ENCODE data around the gene ITPK1.

The ITPK1 gene

DNA sequence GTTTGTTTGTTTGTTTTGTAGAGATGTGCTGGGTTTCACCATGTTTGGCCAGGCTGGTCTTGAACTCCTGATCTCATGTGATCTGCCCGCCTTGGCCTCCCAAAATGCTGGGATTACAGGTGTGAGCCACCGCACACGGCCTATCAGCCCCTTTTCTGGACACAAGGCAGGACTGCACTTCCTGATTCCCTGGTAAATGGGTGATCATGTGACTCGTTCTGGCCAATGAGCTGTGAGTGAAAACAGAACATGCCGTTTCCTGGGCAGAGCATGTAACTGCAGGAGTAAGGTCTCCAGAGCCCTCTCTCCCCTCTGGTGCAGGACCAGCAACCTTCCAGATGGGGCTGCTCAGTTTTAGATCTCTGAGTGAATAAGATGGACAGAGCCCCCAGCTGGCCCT is 92.7 kb downstream of the ITPK1 start:
- DNase-seq = peak in 1 of 2 donors; percentile 15

DNA sequence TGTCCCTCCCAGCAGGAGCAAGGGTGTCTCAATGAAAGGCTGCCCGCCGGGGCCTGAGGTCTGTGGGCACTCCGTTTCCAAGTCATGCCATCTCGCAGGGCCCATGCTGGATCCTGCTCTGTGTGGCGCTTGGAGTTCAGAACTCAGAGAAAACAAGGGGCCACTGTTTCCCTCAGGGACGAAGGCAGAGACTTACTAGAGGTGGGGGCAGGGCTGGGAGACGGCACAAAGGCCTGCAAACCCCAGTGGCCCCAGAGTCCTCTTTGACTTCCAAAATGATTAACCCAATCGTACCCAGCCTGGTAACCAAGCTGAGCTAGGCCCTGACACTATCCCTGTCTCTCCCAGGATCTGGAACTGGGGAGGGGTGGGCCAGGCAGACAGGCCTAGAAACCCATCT is 95.8 kb downstream of the ITPK1 start:
- peak; percentile 77 to 86 for DNase-seq

DNA sequence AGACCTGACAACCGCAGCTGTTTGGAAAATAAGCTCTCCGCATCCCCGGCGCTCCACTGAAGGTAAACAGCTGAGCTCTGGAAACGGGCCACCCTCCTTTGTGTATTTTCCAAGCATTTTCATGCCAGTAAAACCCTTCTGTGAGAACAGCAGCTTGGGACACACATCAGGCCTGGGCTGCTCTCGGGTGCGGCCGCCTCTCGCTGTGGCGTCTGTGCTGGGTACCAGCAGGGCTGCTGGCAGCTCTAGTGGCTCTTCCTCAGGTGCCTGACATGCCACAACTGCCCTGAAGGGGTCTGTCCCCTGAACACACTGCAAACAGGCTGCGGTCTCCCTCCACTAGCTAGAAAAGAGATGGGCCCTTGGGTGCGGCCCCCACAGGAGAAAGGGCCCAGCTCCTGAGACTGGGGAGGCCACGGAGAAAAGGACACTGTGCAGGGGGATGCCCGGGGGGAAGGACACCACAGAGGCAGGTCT is 96.3 kb downstream of the ITPK1 start:
- peak in 1 of 2 donors; percentile 42 for DNase-seq

DNA sequence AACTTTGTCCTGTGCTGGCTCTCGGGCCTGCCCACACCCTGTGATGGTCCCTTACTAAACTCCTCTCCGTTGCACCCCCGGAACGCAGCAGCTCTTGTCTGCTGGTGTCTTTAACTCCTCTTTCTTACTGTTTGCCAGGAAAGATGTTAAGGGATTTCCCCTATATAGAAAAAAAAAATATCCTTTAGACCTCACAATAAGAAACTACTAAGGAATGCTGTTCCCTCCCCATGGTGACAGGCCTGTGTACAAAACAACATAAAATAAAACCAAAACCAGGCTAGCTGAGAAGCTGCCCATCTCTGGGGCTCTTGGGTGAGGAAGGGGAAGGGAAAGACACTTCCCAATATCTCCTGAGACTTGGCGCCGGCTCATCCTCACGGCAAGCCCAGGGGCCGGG is 97.4 kb downstream of the ITPK1 start:
- no peak for DNase-seq

DNA sequence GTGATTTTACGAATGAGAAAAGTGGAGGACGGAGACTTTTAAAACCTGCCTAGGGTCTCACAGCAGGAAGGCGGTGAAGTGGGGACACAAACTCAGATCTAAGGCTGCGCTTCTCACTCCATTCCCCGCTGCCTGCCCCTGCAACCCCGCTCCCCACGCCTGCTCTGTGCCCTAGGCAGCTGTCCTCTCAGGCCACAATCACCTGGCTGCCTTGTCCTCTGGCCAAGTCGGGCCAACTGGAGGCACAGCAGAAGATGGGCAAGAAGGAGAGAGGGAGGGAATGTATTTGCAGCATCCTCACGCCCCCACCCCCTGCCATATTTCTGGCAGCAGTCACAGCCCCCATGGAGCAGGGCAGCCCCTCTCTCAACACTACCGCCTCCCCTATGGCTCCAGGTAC is 97.8 kb downstream of the ITPK1 start:
- no peak for DNase-seq

DNA sequence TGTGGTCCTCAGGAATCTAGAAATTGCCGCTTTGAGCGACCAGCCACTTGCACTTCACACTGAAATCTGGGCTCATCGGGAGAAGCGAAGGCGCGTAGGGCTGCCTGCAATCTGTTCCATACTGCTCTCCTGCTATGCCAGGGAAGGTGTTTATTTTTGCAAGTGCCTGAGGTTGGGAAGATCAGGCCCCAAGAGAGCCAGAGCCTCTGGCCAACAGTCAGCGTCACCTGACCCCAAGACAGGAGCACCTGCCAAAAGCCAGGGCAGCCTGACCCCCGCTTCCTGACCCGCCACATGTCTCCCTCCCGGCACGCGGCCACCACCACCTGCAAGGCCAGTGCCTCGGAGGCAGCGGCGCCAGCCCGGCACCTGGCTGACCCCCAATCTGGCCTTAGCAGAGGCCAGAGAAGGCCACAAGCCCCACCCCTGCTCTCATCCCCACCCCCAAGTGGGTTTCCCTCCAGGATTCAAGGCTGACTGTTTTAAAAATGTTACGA is 98.4 kb downstream of the ITPK1 start:
- DNase-seq = peak; percentile 15 to 18

DNA sequence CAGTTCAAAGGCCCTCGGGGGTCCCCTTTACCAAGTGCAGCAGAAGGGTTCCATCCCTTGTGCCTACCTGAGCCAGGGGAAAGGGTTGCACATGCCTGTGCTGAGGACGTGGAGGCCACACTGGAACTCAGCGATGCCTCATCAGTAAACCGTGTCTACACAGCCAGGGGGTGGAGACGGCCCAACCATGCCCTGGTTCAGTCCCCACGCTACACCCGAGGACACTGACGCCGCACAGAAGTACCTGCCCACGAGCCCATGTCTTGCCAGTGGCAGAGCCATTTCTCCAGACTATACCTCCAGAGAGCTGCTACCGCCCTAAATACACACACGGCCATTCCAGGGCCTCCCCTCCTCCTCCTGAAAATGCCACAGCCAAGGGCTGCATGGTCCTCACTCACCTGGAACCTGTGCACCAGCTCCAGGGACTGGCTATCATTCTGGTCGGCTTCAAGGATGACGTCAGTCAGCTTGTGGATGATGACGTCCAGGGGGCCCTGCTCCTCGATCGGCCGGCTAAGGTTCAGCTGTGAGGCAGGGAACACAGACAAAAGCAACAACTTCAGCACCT is 99.4 kb downstream of the ITPK1 start:
- DNase-seq = no peak

DNA sequence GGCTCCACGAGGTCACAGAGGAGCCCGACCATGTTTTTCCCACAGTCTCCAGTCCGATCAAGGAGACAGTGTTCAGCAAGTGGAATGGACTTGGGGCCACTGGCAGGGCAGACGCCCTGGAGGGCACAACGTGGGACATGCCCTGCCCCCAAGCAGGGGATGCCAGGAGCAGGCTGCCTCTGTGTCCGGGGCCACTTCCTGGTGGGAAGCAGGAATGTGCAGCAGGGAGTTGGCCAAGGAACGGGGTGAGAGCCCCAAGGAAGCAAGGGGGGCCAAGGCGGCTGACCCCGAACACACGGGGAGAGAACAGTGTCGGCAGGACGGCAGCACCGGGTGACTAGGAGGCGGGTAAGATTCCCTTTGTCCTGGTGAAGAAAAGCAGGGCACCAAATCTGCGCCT is 100.2 kb downstream of the ITPK1 start:
- DNase-seq = no peak

DNA sequence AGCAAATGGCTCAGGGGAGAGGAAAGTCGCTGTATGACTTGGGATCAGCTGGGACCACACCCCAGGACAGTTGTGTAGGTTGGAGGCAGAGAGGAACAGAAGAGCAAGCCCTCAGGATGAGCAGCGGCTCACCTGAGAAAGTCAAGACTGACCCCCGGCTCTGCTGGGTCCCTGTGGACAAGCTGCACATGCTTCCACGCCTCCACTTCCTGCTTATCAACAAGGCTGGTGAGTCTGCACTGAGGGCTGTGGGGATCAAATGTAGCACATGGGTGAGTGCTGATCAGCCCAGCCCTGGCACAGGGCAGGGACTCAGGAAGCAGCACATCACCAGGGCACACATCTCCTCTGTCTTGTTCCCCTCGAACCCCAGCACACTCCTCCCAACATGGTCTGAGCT is 100.7 kb downstream of the ITPK1 start:
- DNase-seq = no peak

DNA sequence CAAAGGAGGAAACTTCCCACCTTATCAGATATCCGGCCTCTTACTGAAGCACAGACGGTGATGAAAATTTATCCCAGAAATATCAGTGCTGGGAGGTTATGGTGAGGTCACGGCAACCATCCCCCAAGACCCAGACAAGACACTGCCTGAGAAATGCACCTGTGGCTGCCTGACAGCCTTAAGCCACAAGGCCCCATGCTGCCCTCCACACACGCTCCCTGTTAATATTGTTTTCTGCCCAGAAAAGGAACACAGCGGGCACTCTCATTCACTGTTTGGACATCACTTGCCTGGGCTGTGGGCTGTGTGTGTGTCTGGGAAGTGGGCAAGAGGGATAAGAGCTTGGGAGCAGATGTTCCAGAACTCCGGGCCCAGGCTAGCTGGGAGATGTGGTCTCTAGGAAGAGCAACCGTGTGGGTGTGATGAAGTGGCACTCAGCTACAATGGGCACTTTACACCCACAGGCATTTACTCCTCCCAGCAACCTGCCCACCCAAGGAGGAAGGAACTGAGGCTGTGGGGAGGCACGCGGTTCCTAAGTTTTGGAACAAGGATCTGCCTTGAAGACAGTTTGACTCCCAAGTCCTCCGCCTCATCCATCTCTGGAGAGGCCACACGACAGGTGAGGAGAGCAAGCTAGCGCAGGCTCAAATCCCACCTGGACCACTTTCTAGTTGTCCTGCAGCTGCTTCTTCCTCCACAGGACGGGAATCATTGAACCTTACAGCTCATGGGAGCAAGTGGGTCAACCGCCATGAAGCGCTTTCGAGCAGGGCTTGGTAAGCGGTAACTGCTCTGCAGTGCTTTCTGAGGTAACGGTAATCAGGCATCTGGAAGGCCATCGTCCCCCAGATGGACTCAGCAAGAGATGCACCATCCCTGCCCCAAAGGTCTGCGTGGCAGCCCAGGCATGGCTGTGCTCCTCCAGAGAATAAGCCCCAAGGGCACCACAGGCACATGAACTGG is 101.4 kb downstream of the ITPK1 start:
- DNase-seq = no peak

DNA sequence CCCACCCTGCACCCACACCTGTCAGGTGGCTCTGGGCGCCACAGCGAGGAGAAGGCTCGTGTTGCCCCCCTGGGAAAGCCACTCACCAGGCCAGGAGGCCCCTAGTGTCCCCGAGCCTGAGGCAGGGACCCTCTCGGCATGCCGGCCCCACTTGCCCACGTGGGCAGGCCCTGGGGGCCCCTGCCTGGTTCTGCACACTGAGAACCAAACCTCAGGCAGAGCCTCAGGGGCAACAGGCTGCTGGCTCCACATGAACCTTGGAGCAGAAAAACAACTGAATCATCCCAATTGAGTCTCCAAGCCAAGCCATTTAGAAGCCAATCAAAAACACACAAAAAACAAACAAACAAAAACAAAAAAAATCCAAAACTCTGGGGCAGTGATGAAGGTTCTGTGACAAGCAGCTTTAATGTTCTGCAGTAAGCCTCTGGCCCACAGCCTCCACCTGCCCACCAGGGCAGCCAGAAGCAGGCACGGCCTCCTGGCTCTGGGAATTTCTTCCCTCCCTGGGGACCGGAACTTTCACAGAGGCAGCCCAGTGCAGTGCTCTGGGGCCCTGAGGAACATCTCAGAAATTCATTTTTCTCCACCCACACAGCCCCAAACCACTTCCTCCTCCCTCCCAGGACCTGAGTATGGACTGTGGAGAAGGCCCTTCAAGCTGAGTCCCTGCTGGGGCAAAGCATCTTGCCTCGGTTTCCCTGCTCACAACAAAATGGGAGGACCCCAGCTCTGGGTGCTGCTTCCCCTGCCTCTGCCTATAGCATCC is 102.6 kb downstream of the ITPK1 start:
- DNase-seq = no peak

DNA sequence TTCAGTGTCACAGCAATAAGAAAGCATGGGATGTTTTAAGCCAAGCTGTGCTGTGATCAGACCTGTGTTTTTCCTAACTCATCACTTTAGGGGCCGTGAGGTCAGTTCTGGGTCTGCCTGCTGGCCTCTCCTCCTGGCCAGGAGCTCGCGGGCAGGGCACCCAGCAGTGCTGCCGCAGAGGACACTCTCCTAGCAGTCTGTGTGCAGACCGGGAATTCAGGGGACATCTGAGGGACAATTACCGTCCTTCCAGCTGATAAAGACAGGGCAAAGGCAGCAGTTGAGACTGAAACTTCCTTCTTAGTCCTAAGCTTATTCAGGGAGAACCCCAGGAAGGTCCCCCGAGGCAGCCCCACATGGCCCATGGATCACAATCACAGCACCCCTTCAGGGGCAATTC is 103.2 kb downstream of the ITPK1 start:
- no peak for DNase-seq

DNA sequence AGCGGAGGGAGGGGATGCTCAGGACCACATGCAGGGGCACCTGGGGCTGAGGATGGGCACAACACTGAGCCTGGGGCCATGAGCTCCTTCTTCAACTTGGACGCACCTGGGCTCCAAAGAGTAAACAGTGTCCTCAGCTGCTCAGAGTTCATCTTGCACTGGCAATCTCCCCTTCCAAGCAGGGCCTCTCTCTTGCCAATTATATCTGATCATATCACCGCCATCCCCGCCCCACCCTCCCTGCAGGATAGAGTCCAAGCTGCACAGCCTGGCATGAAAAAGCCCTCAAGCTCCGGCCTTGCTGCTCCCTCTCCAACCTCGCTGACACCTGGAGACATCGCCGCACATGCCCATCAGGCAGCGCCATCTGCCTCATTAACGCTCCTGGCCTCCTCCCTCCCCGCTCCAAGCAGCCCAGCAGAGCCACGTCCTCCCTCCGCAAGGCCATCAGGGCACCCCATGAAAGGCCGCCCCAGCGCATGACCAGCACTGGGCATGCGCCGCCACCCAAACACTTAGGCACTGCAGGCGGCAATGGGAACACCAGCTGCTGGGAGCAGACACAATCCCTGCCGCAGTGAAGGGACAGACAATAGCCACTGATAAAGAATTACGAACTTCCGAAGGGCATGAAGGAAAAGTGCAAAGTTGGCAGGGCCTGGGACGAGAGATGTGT is 103.9 kb downstream of the ITPK1 start:
- DNase-seq = peak; percentile 76 to 82

DNA sequence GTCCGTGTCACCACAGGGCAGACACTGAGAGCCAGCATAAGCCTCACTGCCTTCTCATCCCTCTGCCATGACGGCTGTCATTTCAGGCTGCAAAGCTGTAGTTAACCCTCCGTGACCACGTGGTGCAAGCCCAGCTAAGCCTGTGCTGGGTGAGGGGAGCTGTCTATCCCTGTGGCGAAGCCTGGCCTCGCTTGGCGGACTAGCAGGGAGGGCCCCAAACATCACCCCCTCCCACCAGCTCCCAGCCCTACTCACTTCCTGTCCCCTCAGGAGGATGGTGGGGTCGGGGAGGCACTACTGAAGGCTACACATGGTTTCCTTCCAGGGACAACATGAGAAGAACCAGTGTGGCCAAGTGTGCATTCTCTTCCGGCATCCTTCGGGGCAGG is 104.6 kb downstream of the ITPK1 start:
- DNase-seq = no peak

DNA sequence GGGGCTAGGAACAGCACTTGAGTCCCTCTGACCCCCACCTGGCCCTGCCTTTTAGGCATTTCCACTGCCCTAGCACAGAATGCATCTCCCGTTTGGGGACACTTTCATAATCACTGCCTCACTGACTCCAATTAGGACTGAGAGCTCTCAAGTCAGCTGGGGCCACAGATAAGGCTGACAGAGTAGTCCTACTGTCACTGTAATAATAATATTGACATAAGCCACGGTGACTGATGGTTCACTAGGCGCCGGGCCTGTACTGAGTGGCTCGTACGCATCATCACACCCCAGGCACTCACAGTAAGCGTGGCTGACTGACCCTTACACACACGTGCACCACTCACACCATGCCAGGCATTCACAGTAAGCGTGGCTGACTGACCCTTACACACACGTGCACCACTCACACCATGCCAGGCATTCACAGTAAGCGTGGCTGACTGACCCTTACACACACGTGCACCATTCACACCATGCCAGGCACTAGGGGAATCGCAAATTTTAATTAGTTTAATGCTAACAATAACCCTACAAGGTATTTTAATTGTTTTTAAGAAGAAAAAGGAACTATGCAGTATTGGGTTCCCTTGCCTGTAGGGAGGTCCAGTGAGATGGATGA is 105.1 kb downstream of the ITPK1 start:
- DNase-seq = no peak

DNA sequence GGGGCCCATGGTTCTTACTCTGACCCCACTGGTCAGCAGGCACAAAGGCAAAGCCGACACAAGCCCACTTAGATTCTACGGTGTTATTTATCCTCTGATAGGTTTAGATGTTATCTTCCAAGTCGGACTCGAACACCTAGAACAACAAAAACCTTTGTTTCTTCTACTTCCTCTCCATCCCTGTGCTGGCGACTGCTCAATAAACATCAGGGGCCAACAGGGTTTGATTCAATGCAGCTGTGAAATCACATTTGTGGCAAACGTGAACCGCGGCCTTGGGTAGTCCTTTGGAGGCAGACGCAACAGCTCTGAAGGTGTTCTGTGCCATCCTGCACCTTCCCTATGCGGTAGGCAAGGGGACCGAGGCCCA is 105.6 kb downstream of the ITPK1 start:
- DNase-seq = no peak

DNA sequence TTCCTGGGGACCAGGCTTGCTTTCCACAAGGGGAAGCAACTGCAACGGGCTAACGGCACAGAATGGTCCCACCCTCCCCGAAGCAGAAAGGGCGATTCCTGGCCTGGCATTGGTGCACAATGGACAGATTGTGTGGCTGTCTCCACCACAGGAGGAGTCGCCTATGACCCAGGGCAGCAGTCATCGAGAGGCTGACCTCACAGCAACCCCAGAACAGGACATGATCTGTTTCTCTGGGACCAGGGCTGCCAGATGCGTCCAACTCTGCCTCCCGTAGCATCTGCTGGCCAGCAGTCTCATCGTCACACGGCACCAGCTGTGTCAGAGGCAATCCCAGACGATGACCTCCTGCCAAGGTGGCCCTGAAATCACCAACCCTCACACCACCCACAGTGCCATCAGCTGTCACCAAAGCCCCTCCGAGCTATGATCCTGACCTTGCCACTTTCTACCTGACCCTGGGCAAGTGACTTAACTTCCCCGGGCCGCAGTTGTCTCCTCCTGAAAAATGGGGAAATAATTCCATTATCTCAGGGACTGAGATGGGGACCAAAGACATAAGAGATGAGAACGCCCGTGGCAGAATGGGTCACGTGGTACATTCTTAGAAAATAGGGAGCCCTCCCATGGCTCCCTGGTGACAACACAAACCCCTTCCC is 106.1 kb downstream of the ITPK1 start:
- DNase-seq = peak; percentile 88 to 94

DNA sequence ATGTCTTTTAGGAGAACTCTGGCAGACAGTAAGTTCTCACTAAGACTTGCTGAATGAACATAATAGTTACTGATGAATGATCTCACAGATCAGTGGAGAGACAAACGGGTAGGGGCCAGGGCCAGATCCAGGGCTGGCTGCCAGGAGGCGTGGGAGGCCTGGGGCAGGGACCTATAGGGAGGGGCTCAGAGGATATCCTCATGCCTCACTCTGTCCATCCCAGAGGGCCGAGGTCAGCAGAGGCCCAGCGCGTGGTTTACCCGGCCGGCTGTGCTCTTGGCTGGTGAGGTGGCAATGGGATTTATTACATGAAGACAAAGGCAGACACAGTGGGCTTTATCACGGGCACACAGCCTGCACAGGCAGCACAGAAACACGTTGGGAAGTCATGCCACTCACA is 107.3 kb downstream of the ITPK1 start:
- peak in 1 of 2 donors; percentile 46 for DNase-seq

DNA sequence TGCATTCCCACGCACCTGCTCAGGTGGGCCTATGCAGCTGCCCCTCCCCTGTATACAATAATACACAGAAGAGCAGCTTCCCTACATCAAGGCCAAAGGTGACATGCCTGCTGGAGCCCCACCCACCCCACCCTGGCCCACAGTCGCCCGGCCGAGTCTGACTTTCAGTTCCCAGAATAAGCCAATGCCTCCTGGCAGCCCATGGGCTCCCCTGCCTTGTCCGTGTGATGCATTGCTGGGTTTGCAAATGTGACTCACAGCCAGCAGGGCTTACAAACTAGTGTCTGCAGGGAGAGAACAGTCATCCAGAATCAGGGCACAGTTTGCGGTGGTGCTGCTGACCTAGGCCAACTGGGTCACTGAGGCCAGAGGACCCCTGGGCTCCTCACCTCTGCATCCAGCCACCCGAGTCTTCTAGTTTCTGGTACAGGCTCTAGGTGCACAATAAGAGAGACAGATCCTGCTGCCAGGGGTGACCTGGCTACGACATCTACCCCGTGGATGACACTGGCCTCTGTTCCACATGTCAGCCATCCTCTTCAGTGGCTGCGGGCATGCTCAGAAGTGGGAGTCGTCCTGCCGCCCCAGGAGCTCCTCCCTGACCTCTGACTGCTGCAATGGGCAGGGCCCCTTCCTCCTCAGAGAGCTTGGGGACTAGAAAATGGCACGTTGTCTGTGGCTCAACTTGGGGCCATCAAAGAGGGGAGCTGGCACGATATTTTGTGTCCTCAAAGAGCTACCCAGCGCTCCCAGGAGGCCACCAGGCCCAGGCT is 108.3 kb downstream of the ITPK1 start:
- no peak for DNase-seq

DNA sequence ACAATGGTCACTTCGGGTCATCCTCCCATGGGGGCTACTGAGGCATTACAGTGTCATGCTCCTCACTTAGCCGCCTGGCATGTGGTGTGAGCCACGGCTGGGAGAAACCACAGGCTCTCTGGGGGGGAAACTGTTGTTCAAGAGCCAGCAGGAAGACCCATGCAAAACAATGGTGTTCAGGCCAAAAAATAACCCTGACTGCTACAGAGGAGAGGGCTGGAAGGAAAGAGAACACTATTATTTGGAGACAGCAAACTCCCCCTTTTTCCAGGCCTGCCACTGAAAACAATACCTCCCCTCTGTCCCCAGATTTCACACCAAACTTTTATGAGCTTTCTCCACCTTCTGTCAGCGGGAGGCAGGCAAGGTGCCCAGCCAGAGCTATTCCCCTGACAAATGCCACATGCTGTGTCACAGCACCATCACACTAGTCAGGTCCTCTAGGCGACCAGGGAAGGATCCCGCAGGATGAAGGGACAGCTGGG is 109.1 kb downstream of the ITPK1 start:
- DNase-seq = no peak

DNA sequence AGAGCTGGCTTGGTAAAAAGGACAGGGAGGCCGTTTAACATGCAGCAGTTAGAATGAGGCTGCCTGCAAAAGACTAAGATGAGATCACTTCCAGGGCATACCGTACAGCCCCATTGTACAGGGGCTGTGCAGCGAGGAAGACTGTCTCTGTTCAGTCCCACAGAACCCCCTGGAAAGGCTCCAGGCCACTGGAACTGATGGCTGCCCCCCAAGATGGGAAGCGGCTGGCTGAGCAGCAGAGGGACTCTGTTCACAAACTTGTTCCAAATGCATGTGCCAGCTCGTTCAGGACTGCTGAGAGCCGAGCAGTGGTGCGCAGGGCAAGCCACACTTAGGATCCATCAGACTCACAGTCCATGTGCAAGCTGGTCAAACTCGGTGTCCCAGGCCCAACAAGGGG is 109.9 kb downstream of the ITPK1 start:
- DNase-seq = peak; percentile 29 to 67

Data from hippocampal formation (tissue), 2 donors.